Erythroblast (primary cell): Measurements from ENCODE around the gene PIEZO2.

ENCODE experiments used
- DNase-seq, 2 experiments: peaks; one replicate each; lab custom pipeline; 2025; lab: John Stamatoyannopoulos, UW
- GATA1 ChIP-seq: IDR thresholded peaks from 2 replicates; pipeline ENCODE4 v1.6.1; 2011; ENCODE audit warnings: low read depth, mild to moderate bottlenecking, control low read depth, low read length, moderate library complexity
- POLR2A ChIP-seq: IDR thresholded peaks from 2 replicates; pipeline ENCODE4 v1.6.1; 2011; ENCODE audit warnings: mild to moderate bottlenecking, low read length

PIEZO2 gene

DNA sequence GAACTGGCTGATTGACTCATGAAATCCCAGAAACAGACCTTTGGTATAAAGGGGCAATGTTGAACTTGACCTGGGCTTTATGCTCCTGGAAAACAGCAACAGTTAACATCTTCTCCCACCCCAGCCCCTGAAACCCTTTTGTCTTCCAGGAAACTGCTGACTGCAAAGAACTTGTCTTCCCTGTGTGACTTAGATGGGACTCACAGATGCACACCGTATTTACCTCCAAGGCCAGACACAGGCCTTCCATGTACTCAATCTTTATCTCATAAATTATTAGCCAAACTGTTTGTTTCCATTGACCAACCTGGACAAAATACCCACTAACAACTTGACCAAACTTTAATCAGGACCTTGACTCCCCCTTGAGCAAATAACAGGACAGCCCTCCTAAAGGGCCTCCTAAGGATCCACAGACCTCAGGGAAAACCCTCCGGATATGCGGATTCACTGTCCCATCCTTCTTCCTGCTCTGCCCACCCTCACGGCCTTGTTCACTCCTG is 36.3 kb downstream of the PIEZO2 start:
- TF ChIP-seq GATA1 (no peak), POLR2A (no peak)
- no peak for DNase-seq

DNA sequence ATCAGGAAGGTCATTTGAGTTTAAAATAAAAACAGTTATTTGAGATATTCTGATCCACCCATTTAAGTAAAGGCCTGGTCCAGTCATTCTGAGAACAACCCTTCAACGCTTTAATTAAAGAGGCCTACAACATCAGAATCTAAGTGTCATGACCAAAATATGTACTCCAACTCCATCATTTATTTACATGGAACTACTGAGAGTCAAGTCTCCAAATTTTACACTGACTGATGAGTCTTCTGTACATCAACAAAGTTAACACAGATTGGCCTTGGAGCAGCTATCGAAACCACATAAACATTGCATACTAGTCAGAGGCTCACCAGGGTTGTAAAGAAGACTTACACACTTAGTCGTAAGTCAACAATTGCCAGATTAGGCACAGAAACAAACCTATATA is 37.1 kb downstream of the PIEZO2 start:
- TF ChIP-seq POLR2A (no peak), GATA1 (no peak)
- no peak for DNase-seq

DNA sequence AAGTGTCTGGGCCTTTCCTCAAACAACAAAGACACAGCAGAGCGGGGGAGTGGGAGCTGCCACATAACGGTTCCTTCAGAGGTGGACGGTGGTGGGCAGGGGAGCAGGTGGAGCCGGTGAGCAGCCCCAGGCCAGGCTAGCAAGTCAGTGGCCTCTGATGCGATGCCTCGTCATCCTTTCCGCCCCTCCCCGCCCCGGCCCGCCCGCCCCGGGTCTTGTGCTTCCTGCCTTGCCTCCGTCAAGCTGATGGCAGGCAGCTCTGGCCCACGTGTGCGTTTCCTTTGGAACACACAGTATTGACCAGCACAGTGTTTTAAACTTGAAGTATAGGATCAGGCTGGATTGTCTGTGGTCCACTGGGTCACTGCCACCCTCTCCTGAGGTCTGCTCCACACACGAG is 38.9 kb downstream of the PIEZO2 start:
- TF ChIP-seq GATA1 (no peak), POLR2A (no peak)
- DNase-seq, result no peak

DNA sequence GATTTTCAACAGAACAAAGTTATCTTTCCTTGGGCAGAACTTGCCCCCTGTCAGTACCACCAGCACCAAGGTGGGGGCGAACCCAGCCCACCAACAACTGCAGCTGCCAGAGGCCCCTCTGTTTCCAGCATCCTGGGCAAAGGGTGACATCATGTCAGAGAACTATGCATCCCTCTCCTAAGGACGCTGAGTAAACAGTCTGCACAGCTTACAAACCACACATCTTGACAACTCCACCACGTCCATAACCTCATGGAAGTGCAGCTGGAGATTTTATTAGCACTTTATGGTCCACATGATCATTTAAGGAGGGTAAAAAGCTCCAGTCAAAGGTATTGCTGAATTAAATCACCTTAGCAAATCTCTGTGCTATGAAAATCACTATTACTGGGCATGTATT is 40.4 kb downstream of the PIEZO2 start:
- TF ChIP-seq POLR2A (no peak), GATA1 (no peak)
- DNase-seq, result no peak

DNA sequence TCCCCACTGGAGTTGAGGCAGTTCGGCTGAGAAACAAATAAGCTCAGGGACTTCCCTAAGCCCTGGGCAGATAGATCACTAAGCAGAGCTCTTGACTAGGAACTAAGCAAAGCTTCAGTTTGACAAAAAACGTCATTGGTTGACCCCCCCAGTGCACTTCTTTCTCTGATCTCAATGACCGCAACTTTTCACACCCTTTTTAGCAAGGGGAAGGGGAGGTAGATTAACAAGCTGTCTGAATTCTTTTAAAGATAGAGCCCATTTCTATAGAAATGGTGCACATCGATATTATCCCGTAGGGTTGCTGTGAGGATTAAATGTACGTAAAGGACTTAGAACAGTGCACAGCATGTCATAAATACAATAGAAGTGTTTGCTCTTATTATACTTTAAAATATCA is 42.5 kb downstream of the PIEZO2 start:
- TF ChIP-seq POLR2A, result no peak
- TF ChIP-seq GATA1, result no peak
- no peak for DNase-seq

DNA sequence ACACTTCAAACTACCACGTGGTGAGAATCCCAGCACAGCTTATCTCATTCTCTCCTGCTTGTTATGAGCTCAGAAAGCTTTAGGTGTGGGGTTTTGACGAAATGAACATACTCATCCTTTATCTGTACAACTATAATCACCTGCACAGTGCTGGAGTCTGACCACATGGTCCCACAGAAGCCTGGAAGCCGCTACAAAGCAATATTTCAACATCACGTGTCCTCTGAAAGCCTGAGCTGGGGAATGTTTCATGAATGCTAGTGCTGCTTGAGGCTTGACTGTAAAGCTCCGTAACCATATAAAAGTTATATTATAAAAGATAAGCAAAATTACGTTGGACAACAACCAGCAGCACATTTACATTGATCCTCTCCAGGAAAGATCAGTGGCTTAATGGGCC is 43.9 kb downstream of the PIEZO2 start:
- no peak for DNase-seq
- TF ChIP-seq POLR2A (no peak), GATA1 (no peak)

DNA sequence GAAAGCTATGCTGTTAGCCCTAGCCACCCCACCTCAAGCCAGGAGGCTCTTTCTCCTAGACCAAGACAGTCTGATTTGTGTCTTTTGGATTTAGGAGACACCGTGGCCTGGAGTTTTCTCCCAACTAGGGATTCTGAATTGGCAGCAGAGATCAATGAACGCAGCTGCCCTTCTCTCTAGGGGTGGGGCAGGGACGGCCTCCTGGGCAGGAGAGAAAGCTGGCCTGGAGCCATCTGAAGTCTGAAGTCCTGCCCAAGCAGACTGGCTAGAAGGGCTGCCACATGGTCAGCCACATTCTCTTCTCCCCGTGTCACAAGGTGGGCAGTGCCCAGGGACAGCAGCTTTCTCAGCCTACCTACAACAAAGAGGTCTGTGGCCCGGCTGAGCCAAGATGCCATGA is 45.1 kb downstream of the PIEZO2 start:
- no peak for TF ChIP-seq POLR2A
- no peak for TF ChIP-seq GATA1
- DNase-seq, result no peak

DNA sequence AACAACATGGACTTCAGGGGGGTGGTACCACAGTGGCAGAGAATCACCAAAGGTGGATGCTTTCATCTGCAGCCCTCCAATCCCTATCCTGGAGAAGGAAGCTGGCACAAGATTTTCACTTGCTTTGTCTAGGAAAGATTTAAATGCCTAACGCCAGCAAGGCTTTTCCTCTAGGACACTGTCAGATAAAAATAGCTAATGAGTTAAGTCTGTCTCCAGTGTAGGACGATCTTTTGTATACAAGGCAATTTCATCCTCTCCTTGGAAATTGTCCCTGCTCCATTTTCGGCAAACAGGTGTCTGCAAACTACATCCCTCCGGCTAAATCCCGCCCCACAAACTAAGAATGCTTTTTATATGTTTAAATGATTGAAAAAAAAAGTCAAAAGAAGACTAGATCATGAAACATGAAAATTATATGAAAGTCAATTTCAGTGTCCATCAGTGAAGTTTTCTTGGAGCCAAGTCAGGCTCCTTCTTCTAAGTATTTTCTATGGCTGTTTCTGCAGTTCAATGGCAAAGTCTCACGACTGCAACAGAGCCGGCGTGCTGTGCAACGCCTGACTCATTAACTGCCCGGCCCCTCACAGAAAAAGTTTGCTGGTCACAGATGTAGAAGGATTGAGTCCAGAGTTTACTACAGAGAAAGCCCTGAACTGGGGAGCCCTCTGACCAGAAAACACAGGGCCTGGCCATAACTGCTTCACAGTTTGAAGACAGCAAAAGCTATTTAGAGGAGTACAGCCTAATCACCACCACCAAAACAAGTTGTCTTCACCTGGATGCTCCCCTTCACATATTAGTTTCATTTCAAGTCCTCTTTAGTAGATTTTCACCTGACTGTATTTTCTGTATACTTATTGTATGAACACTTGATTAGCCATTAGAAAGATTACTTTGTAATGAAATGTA is 52.3 kb downstream of the PIEZO2 start:
- no peak for DNase-seq
- no peak for TF ChIP-seq POLR2A
- no peak for TF ChIP-seq GATA1

DNA sequence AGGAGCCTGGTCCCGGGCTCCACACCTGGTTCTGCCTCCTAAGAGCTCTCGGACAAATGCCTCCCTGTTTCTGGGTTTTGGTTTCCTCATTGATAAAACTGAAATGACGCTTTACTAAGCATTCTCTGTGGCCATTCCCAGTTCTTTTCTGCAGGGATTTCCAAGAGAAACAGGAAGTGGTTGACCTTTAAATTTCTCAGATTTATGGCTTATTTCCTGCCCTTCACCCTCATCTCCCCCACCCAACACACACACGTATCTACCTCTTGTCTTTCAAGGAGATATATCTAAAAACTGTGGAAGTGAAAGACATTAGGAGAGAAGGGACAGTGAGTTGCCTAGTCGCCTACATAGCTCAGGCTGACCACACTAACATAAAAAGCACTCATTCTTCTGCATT is 53.0 kb downstream of the PIEZO2 start:
- TF ChIP-seq POLR2A, result no peak
- no peak for TF ChIP-seq GATA1
- no peak for DNase-seq

DNA sequence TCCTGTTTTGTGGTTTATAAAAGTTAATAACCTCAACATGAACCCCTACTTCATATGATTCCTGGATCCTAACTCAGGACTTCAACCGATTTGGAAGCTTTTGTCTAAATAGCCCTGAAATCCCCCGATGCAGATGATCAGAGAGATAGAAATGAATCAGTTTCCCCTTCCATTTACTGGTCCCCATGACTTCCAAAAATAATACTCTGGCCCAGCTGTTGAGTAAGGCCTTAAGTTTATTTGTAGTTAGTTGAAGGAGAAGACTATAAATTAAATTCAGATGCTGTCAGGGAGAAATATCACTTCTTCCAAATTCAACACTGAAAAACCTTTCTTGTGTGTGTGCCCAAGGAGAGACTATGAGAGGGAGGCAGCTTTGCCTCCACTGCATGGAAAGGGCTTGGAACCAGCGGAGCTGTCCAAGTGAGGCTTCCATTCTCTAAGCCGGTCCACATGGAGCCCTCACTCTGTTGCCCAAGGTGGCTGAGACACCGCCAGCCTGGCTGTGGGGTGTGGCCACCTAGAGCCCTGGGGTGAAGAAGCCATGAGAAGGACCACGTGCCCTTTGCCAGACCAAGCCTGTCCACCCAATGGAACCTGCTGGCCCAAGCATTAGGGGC is 53.6 kb downstream of the PIEZO2 start:
- DNase-seq, result no peak
- TF ChIP-seq POLR2A (no peak), GATA1 (no peak)

DNA sequence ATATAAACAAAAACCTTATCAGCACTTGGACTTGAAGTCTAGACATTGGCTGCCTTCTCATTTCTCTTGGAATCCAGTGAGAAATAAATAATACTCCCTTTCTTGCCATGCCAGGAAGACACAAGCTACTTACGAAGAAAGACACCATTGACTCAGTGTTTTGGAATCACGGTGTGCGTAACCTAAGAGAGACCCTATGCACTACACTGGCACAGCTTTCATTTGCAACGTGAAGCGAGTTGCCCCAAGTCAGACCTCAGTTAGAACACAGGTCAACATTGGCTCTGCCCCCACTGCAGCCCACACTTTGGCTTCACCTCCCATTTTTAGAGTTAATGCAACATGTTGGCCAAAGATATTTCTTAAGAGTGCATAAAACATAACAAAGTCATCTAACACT is 54.2 kb downstream of the PIEZO2 start:
- TF ChIP-seq POLR2A (no peak), GATA1 (no peak)
- no peak for DNase-seq

DNA sequence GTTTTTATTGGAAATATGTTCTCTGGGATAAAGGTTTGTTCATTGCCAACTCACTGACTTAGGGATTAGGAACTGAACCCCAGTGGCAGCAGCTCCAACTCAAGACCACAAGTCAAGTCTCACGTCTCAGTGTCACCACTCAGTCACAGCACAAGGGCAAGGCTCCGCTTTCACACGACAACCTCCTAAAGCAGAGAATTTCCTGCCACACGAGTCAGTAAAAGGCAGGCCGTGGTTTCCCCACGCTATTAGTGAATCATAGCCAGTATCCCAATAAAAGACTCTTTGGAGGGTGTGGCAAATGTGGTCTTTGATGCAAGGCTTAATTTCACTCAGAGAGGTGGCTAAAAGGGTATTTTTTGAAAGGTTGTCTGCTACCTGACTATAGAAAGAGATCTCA is 57.6 kb downstream of the PIEZO2 start:
- TF ChIP-seq GATA1, result no peak
- no peak for TF ChIP-seq POLR2A
- DNase-seq, result no peak

DNA sequence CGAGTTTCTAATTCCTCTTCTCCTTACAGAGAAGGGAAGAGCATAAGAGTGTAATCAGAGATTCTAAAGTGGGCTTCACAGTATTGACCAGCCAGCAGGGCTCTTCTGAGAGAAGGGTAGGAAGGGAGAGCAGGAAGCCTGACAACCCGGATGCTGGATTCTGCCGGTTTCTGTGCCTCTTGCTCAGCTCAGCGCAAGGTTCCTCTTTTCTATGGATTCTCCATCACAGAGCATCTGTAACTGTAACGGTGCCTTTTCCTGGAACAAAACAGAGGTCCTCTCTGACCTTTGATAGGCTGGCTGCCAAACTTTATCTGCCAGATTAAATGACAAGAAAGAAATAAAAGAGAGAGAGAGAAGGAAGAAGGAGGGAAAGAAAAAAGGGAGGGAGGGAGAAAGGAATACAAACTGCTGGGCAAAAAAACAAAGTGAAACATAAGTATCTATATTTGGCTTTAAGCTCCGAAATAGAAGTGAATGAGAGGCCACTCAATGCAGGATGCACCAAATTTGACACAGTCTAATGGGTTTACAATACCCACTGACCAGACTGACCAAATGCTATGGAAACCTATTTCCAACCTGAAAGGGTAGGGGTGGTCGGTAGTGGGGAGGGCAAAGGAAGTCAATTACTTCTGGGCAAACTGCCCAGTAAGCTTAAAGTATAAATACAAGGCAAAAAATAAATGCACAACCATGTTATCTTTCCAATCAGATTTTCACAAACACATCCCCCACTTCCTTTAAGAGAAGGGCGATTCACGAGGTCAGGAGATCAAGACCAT is 59.2 kb downstream of the PIEZO2 start:
- no peak for TF ChIP-seq POLR2A
- no peak for TF ChIP-seq GATA1
- DNase-seq, result no peak
